RCC 7860 (cell line): ENCODE measurements around the gene DNAJC16.

Experiments used
- DNase-seq: peaks from one replicate; pipeline ENCODE4 v3.0.0-alpha.2; 2015; ENCODE audit warnings: low spot score
- FAIRE-seq: peaks from 2 replicates; lab custom pipeline; 2012; peaks lifted over from hg19 to GRCh38; lab: Jason Lieb, UNC

The DNAJC16 gene

GRCh38 chr1:15531682-15532081 is 5.0 kb downstream of the DNAJC16 start:
- no peak for FAIRE-seq
- DNase-seq, result no peak

- DNase-seq (no peak), FAIRE-seq (no peak)
Observed at GRCh38 chr1:15538771-15539170, 12.1 kb downstream of the DNAJC16 start.

- FAIRE-seq (no peak), DNase-seq (no peak)
Observed at GRCh38 chr1:15540186-15540585, 13.5 kb downstream of the DNAJC16 start.

GRCh38 chr1:15541231-15541792 is 14.7 kb downstream of the DNAJC16 start:
- no peak for DNase-seq
- FAIRE-seq, result no peak

GRCh38 chr1:15542388-15543250 is 16.0 kb downstream of the DNAJC16 start:
- DNase-seq (no peak), FAIRE-seq (no peak)

- DNase-seq (no peak), FAIRE-seq (no peak)
Observed at GRCh38 chr1:15543251-15543588, 16.6 kb downstream of the DNAJC16 start.

GRCh38 chr1:15543589-15544568 is 17.2 kb downstream of the DNAJC16 start:
- no peak for FAIRE-seq

GRCh38 chr1:15546641-15547040 is 20.0 kb downstream of the DNAJC16 start:
- FAIRE-seq (no peak), DNase-seq (no peak)

More at GRCh38 chr1:15543589-15544568, 17.2 kb downstream of the DNAJC16 start:
- DNase-seq, result no peak

- FAIRE-seq, result no peak
- no peak for DNase-seq
Observed at GRCh38 chr1:15550573-15550972, 23.9 kb downstream of the DNAJC16 start.

- DNase-seq, result no peak
- no peak for FAIRE-seq
Observed at GRCh38 chr1:15557008-15557407, 30.4 kb downstream of the DNAJC16 start.

GRCh38 chr1:15557594-15557993 is 30.9 kb downstream of the DNAJC16 start:
- DNase-seq, result no peak
- FAIRE-seq, result no peak

GRCh38 chr1:15558516-15558915 is 31.9 kb downstream of the DNAJC16 start:
- DNase-seq, result no peak
- no peak for FAIRE-seq

GRCh38 chr1:15559189-15559810 is 32.7 kb downstream of the DNAJC16 start:
- DNase-seq (no peak), FAIRE-seq (no peak)

GRCh38 chr1:15568387-15569073 is 41.9 kb downstream of the DNAJC16 start:
- FAIRE-seq, result no peak

GRCh38 chr1:15570861-15571260 is 44.2 kb downstream of the DNAJC16 start:
- no peak for FAIRE-seq
- no peak for DNase-seq

More at GRCh38 chr1:15568387-15569073, 41.9 kb downstream of the DNAJC16 start:
- DNase-seq, result no peak

- DNase-seq (no peak), FAIRE-seq (no peak)
Observed at GRCh38 chr1:15571266-15571665, 44.6 kb downstream of the DNAJC16 start.

- DNase-seq (no peak), FAIRE-seq (no peak)
Observed at GRCh38 chr1:15573477-15573876, 46.8 kb downstream of the DNAJC16 start.

GRCh38 chr1:15574741-15575140 is 48.1 kb downstream of the DNAJC16 start:
- DNase-seq (no peak), FAIRE-seq (no peak)

GRCh38 chr1:15575549-15576150 is 49.0 kb downstream of the DNAJC16 start:
- FAIRE-seq, result no peak
- no peak for DNase-seq

- no peak for DNase-seq
- no peak for FAIRE-seq
Observed at GRCh38 chr1:15577691-15578090, 51.0 kb downstream of the DNAJC16 start.
